Measurements from ENCODE around the gene ZNF804A.

The ZNF804A gene

GRCh38 chr2:184906160-184906559, 307.8 kb downstream of the ZNF804A start:
- H3K27ac ChIP-seq, result no peak overlapping the region
- TF ChIP-seq, protein P1, sequence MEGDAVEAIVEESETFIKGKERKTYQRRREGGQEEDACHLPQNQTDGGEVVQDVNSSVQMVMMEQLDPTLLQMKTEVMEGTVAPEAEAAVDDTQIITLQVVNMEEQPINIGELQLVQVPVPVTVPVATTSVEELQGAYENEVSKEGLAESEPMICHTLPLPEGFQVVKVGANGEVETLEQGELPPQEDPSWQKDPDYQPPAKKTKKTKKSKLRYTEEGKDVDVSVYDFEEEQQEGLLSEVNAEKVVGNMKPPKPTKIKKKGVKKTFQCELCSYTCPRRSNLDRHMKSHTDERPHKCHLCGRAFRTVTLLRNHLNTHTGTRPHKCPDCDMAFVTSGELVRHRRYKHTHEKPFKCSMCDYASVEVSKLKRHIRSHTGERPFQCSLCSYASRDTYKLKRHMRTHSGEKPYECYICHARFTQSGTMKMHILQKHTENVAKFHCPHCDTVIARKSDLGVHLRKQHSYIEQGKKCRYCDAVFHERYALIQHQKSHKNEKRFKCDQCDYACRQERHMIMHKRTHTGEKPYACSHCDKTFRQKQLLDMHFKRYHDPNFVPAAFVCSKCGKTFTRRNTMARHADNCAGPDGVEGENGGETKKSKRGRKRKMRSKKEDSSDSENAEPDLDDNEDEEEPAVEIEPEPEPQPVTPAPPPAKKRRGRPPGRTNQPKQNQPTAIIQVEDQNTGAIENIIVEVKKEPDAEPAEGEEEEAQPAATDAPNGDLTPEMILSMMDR (IDR thresholded peaks at IDR 0.05), result no peak
- DNase-seq (ENCODE audit: low spot score), result no peak
- H3K4me3 ChIP-seq, result no peak overlapping the region

DNA sequence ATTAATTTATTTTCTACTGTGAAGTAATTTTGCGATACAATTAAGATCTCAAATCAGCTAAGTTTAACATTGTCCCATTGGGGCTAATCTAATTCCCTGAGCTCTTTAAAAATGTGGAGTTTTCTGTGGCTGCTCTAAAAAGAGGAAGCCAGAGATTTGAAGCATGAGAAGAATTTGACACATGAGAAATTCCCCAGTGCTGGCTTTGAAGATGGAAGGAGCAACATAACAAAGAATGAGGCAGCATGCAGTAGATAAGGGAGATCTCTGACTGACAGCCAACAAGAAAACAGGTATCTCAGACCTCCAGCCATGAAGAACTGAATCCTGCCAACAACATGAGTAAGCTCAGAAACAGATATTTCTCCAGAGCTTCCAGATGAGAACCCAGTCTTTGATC, 308.4 kb downstream of the ZNF804A start:
- TF ChIP-seq, protein P1 (IDR thresholded peaks at IDR 0.05), result no peak

DNA sequence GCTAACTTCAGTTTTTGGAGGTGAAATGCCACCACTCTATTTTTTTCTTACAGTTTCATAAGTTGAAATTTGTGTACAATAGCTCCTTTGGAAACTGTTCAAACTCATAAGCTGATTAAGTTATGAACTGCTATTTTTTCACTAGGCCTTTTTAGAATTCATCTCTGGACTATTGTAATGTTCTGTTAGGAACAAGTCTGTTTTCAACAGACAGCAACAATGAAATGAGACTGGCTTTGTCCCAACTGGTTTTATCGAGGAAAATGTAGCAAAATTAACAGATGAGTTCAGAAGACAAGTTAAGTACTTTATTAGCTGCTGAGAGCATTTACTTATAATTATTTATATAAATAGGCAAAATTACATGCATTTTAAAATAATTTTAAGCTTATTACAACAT, 310.6 kb downstream of the ZNF804A start:
- H3K27ac ChIP-seq, result no peak overlapping the region
- TF ChIP-seq, protein P1 (IDR thresholded peaks at IDR 0.05), result no peak
- no peak overlapping the region for H3K4me3 ChIP-seq
- no peak for DNase-seq (ENCODE audit: low spot score)

More for the DNA sequence above, 308.4 kb downstream of the ZNF804A start:
- no peak overlapping the region for H3K27ac ChIP-seq
- no peak overlapping the region for H3K4me3 ChIP-seq
- no peak for DNase-seq (ENCODE audit: low spot score)

DNA sequence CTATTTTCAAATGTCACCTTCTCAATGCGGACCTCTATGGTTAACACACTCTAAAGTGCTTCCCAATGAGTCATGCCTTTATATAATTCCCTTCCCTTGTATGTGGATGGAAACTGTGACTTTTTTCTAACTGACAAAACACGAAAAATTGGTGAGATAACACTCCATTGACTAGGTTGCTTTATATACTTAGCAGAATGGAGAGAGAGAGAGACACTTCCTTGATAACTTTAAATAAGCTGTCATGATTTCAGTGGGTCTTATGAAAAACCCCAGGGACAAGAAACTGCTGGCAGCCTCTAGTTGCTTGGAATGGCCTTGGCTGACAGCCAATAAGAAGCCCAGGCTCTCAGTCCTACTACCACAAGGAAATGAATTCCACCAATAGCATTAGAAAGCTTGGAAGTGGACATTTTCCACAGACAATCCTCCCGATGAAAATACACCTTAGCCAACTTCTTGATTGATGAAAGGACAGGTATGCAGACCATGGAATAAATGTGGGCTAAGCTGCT, 322.2 kb downstream of the ZNF804A start:
- DNase-seq (ENCODE audit: low spot score), result no peak
- TF ChIP-seq, protein P1 (IDR thresholded peaks at IDR 0.05), result no peak
- Histone ChIP-seq H3K27ac (no peak overlapping the region), H3K4me3 (no peak overlapping the region)

DNA sequence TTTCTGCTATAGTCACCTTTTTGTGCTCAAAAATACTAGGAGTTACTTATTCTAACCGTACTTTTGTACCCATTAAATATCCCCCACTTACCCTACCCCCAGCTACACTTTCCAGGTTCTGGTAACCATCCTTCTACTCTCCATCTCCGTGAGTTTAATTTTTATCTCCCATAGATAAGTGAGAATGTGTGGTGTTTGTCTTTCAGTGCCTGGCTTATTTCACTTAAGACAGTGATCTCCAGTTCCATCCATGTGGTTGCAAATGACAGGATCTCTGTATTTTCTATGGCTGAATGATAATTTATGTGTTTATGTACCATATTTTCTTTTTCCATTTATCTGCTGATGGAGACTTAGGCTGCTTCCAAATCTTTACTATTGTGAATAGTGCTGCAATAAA, 323.3 kb downstream of the ZNF804A start:
- Histone ChIP-seq H3K4me3 (no peak overlapping the region), H3K27ac (no peak overlapping the region)
- TF ChIP-seq, protein P1 (IDR thresholded peaks at IDR 0.05), result no peak
- no peak for DNase-seq (ENCODE audit: low spot score)

GRCh38 chr2:184923751-184924150, 325.4 kb downstream of the ZNF804A start:
- H3K27ac ChIP-seq, result no peak overlapping the region
- no peak overlapping the region for H3K4me3 ChIP-seq
- DNase-seq (ENCODE audit: low spot score), result no peak
- TF ChIP-seq, protein P1 (IDR thresholded peaks at IDR 0.05), result no peak

DNA sequence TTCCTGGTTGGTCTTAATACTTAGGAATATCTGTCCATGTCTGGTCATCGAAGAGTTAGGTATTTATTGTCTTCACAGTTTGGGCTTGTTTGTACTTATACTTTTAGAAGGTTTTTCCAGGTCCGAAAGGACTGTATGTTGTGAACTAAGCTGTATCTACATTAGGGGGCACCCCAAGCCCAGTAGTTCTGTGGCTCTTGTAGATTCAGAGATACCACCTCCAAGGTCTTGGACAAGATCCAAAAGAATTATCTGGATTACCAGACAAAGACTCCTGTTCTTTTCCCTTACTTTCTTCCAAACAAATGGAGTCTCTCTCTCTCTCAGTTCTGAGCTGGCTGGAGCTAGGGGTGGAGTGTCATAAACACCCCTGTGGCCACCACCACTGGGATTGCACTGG, 328.7 kb downstream of the ZNF804A start:
- no peak for DNase-seq (ENCODE audit: low spot score)
- TF ChIP-seq, protein P1 (IDR thresholded peaks at IDR 0.05), result no peak
- H3K27ac ChIP-seq, result no peak overlapping the region

More for the DNA sequence above, 328.7 kb downstream of the ZNF804A start:
- H3K4me3 ChIP-seq, result no peak overlapping the region

All from coronary artery (tissue), 2 donors.